Measurements from ENCODE around the gene BHLHE23.

Gene BHLHE23

DNA sequence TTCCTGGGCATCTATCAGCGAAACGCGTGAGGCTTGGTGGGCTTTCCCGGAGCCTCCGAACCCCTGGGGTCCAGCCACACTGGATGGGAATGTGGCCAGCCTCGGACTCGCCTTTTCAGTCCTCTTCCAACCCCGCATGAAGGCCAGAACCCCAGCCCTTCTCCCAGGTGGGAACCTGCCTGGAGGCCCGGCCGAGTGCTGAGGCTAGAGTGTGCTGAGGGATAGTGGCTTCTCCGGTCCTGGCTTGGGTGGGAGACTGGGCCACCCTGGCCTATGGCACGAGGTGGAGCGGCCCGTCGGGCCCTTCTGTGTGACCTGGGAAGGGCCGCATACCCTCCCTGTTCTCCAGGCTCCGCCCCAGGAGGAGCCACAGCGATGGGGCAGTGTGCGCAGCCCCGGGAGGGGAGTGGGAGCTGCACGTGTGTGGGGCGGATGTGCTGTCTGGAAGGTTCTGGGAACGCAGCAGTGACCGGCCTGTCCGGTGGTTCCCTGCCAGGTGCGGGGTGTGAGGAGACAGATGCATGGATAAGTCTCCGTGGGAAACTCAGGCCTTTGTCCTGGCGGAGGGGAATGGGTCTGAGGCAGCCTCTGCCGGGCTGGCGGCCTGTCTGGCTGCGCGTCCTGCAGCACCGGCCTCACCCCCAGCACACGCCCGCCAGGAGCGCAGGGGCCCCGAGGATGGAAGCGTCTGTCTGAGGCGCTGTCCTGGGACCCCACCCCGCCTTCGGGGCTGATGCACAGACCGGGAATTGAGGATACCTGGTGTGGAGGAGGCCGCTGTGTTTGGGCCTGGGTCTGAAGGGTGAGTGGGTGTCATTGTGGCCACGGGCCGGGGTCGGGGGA, 1.1 kb upstream of the BHLHE23 start:
- DNase-seq = peak; percentile 36

DNA sequence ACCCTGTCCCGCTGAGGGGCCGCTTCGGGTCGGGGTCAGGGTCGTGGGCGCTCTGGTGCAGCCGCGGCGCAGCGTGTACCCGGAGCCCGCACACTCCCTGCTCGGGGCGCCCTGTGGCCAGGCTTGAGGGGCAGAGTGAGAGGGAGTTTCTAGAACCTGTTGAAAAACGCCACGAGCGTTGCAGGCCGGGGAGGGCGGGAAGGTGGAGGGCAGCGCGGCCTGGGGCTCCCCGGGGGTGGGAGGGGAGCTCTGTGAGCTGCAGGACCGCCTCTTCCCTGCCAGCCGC, 539 bp upstream of the BHLHE23 start:
- DNase-seq = no peak

DNA sequence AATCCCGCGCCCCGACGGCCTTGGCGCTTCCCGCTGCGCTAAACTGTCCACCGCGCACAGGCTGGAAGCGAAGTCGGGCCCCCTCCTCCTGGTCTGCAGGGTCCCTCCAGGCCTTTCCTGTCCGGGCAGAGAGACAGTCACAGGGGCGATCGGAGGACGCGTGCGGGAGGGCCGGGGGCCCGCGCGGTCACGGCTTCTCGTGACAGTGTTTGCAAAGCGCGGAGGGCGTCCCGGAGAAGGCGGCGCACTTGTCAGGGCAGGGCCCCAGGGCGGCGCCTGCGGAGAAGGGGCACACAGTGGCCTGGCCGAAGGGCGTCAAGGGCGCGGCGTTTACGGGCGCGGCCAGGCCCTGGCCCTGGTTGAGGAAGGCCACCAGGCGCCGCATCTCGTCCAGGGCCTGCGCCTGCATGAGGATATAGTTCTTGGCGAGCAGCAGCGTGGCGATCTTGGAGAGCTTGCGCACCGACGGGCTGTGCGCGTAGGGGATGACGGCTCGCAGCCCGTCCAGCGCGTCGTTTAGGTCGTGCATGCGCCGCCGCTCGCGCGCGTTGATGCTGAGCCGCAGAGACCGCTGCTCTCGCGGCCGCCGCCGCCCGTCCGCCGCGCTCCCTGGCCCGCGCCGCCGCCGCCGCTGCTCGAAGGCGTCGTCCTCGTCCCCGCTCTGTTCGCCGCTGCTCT, 763 bp downstream of the BHLHE23 start:
- DNase-seq = peak; percentile 36

DNA sequence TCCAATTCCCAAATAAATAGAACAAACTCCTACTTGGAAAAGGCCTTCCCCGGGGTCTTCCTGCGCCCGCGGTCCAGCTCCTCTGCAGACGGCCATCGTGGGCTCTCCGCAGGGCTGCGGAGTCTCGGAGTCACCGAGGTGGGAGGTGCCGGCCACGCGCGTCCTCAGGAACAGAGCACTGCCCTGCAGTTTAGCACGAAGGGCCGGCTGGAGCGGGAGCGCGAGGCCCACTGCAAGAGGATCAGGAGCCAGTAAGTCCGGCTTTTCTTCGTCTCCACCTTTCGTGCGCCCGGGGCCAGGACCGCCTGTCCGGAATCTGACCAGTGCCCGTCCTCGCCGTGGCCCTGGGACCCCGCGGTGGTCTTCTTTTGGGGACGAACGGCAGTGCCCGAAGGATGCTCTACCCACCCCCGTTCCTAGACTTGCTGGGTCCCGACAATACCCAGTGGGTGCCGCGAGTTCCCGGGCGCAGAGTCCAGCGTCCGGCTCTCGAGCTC, 1.4 kb downstream of the BHLHE23 start:
- DNase-seq = no peak

DNA sequence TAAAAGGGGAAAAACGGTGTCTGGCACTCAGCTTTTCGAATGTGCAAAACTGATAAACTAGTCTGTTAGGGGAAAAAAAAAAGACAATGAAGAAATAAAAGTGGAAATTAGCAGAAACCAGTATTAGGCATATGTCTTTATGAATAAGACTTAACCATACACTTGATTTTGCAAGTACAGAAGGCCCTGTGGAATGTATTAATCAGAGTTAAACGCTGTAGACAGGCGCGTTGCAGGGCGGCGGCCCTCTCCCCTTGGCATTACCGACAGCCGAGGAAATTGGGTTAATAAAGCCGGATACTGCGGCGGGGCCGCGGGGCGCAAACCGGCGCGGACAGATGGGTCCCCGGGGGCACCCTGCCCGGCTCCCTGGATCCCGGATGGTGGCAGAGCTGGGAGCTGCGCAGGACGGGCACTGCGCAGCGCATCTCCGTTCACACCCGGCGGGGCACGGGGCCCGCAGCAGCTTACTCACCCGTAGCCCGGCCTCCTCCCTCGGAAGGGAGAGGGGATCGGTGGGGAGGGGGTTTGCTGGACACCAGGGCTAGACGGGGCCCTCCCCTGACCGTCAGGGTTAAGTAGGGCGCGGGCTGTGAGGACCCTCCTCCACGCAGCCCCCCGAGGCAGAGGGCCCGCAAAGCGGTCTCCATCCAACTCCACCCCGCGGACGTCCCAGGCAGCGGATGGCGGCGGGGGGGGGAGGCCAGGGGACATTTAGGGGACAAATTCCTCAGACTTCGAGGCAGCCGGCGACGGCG, 2.0 kb downstream of the BHLHE23 start:
- DNase-seq = no peak

DNA sequence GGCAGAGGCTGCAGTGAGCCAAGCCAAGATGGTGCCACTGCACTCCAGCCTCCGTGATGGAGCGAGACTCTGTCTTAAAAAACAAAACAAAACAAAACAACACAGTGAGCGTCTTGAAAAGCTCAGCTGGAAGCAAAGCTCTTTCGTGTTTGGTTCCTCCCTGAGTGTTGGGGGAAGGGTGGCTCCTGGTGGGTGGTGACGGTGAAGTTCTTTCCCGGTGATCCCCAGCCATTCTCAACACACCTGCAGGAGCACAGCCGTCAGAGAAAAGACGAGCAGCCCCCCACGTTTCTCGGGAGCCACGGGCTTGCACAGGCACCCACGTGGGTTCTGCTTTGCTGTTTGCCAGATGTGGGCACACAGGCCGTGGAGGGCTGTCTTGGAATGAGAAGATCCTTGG, 3.2 kb downstream of the BHLHE23 start:
- DNase-seq = no peak

DNA sequence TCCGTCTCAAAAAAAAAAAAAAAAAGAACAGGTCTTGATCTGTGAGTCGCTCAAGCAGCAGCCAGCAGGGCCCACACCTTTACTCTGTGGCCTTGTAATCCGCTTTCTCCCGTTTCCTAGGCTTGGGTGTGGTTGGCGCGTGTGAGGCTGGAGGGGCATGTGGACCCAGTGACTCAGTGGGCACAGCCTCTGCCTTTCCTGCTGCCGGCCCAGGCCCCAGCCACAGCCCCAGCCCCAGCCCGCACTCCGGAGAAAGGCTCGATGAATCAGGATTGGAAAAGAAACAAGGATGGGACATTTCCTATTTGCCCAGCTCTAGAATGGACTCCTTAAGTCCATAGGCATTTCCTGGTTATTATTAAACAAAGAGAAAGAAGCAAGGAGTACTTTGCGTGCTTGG, 4.3 kb downstream of the BHLHE23 start:
- DNase-seq = no peak

DNA sequence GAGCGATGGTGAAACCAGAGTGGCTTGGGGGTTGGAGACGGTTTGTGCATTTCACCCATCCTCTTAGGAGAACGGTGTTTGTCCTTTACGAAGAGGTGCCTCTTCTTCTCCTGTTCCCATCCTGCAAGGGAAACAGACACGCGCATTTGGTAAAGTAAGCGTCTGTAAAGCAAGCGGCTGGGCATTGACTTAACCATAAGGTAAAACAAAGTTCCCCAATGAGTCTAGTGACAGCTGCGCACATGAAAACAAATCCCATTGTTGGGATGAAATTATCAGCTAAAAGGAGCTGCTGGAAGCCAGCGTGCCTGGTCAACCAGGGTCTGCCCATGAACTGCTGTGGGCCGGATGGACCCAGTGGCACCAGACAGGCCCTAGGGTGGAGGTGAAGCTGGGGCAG, 5.8 kb downstream of the BHLHE23 start:
- DNase-seq = no peak

DNA sequence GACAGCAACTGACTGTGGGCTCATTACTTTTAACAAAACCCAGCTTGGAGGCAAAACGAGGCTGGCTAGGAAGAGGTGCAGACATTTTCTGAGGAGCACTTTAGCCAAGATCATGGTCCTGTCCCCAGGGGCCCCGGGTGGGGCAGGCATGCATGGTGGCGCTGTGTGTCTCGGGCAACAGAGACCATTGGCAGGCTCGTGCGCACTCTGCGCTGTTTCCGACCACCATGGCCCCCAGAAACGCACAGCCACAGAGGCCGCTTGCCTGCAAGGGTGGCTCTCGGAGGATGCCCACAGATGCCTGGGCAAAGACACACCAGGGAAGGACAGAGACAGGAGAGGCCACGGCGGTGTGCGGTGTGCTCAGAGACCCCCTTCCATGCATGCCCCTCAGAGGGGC, 6.7 kb downstream of the BHLHE23 start:
- no peak for DNase-seq

DNA sequence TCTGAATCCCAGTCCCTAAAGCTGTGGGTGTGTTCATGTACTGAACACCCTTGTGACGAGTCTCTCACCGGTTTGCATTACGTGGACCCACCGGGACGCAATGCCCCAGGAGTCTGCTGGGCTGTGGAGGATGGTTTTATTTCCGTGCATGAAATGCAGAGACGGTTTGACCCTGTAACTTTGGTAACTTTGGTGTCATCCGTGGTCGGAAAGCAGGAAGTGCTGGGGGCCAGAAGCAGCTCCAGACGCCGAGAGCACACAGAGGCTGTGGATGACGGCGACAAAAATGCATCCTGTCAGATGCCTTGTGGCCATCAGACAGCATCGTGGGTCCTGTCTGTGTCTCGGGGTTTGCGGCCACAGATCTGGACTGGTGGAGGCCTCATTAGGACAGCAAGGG, 7.2 kb downstream of the BHLHE23 start:
- no peak for DNase-seq

DNA sequence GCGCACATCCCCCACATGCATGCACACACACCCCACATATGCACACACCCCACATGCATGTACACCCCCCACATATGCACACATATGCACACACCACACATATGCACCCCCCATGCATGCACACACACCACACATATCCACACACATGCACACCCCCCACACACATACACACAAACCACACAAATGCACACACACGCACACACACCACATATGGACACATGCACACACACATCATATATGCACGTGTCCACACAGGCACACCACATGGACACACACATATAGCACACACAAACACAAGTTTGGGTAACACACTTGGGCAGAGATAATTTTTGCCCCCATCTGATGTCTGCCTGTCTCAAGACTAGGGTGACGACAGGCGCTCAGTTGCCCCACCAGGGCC, 8.3 kb downstream of the BHLHE23 start:
- DNase-seq = no peak

DNA sequence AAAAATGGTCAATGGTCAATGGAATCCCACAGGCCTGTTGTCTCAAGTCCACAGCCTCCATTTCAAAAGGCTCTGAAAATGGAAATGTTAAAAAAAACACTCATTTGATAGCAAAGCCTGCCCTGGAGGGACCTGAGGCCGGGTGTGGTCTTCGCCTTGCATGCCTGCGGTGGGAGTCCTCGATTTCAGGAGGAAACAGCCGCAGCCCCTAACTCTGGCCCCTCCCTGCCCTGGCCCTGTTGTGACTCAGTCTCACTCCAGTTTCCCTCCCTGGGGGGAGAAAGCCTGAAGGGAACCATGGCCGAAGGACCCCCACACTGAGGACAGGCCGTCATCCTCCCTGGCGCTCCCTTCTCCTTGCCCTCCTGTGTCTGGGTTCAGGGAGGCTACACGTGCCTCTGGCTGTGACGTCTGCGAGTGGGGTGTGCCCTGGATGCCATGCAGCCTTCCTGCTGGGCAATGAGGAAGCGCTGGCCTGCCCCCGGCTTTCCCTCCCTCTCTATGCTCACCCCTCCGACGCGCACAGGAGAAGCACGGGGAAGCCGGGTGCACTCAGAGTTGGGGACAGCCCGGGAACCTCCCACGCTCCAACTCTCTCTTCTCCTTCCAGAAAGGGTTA, 9.2 kb downstream of the BHLHE23 start:
- DNase-seq = no peak

DNA sequence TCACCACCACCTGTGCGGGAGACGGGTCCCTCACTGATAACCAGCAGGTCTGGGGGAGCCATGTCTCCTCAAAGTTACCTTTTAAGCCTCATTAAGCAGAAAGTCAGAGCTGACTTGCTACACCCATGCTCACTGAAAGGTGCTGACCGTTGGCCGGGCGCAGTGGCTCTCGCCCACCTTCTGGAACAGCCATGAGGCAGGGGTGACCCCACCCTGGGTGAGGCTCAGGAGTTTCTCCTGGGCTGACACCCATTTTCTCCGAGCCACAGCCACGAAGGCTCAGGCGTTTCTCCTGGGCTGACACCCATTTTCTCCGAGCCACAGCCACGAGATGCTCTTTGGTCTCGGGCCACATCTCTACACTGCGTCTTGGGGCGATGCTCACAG, 10.2 kb downstream of the BHLHE23 start:
- DNase-seq = no peak

DNA sequence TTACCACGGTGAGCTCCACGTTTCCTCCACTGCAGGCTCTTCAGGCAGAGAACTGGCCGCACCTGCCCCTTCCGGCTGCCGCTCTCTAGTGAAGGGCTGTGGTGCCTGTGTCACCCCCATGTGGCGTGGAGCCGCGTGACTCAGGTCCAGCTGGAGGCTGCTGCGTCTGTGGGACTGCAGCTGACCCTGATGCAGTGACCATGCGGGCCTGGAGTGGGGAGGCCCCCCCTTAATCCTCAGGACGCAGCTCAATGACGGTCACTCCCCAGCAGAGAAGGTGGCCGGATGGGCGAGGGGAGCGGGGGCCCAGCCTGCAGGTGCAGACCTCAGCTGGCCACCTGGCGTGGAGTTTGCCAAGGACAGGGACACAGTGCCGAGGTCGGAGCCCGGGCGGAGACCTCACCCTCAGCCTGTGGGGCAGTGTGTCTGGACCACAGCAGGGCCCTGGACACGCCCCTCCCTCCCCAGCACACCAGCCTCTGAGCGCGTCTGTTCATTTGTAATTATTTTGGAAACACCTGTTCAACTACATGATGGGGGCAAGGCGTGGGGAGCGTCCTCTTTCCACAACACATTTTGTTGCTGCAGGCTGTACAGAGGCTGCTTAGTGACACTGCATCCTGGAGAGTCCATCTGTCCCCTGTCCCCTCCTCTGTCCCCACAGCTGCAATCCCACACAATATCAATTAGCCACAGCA, 10.7 kb downstream of the BHLHE23 start:
- DNase-seq = no peak

DNA sequence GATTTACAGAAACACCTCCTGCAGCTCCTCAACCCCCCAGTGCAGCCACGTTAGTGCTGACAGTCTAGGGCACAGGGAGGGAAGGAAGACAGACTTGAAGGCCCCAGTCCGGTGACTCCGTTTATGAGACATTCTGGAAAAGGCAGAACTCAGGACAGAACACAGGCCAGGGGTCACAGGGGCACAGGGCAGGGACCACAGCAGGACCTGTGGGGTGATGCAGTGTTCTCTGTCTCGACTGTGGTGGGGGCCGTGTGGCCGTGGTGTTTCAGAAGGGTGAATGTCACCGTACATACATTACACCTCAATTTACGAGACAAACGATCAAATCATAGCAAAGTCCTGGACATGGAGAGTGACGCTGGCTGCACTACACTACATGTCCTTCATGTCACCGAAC, 11.3 kb downstream of the BHLHE23 start:
- no peak for DNase-seq

DNA sequence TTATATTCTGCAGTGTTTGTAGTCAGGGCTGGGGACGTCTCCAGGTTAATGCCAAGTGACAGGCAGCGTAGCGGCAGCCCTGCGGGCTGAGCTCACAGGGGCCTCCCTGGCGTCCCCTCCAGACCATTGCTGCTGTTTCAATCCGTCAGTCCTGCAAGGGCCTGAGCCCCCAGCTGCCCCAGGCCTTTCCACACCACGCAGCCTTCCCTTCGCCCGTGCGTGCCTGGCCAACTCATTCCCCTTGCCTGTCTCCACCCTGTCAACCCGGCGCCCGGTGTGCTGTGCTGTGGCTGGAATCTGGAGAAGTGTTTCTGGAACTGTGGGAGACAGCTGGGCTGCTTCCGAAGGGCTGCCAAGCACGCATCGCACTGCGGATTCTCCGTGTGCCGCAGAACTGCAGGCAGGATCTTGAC, 11.9 kb downstream of the BHLHE23 start:
- no peak for DNase-seq

DNA sequence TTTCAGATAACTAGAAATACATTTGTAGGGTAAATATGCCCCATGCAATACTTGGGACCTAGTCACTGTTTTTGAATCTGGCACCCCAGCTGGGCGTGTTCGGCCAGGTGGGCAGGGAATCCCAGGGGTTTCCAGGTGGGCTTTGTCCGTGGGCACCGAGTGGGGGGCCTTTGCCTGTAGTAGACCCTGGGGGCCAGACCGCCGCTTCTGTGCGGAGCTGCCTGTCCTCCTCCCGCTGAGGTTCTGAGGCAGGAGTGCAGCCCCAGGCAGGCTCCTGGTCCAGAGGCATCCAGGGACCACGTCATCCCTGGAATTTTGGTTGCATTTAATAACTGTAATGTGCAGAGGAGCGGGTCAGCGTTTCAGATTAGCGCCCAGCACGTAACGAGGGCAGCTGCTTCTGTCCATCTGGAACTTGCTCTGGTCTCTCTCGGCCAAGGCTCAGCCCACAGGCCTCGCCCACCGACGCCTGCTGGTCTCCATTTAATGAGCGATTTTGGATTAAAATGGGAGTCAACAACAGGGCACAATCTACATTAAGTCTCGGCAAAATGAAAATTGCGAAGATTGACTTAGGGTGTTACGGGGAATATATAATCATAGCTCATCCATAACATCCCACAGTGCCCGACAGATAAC, 12.8 kb downstream of the BHLHE23 start:
- no peak for DNase-seq

DNA sequence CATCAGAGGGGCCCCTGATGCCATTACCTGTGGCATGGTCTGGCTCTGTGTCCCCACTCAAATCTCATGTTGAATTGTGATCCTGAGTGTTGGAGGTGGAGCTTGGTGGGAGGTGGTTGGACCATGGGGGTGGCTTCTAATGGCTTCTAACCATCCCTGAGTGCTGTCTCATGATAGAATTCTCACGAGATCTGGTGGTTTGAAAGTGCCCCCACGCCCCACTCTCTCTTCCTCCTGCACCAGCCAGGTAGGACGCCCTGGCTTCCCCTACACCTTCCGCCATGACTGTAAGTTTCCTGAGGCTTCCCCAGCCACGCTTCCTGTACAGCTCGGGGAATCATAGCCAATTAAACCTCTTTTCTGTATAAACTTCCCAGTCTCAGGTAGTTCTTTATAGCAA, 14.9 kb downstream of the BHLHE23 start:
- DNase-seq = no peak

DNA sequence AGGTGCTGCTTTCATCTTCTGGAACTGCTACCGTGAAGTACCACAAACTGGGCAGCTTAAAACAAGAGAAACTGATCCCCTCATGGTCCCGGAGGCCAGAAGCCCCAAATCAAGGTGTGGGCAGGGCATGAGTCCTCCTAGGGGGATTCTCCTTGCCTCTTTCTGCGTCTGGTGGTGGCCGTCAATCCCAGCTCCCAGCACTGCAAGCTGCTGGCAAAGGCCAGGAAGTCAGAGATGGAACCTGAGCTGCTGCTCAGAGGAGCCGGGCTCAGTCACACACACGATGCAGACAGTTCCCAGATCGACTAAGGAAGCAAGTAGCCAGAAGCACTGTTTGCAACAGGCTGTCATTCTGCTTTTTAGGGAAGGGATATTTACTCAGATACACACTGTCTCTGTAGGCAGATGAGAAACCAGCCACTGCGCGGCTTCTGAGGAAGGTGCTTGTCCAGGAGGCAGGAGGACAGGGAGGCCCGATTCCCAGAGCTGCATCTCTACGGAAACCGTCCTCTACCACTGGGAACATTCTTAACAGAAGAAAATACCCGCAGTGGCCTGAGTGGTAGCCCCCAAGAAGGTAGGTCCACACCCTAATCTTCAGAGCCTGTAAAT, 15.5 kb downstream of the BHLHE23 start:
- DNase-seq = no peak

DNA sequence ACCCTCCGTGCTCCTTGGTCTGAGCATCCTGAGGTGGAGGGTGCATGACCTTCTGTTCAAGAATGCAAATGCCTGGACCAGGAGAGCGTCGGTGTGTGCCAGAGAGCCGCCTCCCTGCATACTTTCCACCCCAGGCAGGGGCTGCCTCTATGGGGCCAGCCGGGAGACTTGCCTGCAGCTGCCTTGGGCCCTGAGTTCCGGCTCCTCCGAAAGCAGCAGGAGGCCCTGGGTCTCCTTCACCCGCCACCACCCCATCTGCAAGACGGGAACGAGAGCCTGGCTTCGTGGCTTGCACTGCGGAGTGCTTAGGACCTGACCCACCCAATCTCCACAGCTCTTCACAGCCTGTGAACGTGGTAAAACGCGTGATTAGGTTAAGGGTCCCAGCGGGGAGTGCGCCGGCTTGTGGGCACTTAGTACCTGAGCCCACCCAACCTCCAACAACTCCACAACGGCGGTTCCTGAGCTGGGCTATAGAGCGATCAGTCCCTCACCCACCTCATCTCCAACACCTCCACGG, 16.4 kb downstream of the BHLHE23 start:
- DNase-seq = no peak

DNA sequence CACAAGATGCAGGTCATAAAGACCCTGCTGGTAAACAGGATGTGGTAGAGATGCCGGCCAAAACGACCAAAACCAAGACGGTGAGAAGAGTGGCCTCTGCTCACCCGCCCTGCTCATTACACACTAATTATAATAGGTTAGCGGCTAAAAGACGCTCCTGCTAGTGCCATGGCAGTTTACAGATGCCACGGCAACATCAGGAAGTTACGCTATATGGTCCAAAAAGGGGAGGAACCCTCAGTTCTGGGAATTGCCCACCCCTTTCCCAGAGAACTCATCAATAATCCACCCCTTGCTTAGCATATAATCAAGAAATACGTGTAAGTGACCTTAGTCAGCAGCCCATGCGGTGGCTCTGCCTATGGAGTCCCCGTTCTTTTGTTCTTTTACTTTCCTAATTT, 17.6 kb downstream of the BHLHE23 start:
- DNase-seq = no peak

DNA sequence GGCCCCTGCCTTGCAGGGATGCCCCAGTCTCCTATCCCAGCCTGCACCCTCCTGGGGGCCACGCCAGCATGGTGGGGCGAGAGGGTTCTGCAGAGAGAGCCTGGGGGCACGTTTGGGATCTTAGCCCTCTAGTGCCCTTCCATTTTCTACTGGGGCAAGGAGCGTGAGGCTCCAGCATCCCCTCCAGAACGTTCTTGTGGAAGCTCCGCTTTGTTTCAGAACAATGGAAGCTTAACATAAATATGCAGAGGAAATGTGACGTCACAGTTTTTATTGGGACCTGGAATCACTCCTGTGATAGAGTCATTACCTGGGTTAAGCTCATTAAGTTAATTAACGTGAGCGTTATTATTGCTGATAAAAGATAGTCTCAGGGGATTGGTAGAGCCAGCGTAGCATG, 19.6 kb downstream of the BHLHE23 start:
- DNase-seq = no peak
